Stimulated activated CD8-positive, alpha-beta memory T cell treated with anti-CD3 and anti-CD28 coated beads, Interleukin-4, amount 100 ng/mL, for 24 hours (primary cell): ENCODE data around the gene CFAP100.

Experiments used
- DNase-seq: peaks from one replicate; pipeline ENCODE4 v3.0.0-alpha.2; 2020; ENCODE audit warnings: low read depth

CFAP100 gene

DNA sequence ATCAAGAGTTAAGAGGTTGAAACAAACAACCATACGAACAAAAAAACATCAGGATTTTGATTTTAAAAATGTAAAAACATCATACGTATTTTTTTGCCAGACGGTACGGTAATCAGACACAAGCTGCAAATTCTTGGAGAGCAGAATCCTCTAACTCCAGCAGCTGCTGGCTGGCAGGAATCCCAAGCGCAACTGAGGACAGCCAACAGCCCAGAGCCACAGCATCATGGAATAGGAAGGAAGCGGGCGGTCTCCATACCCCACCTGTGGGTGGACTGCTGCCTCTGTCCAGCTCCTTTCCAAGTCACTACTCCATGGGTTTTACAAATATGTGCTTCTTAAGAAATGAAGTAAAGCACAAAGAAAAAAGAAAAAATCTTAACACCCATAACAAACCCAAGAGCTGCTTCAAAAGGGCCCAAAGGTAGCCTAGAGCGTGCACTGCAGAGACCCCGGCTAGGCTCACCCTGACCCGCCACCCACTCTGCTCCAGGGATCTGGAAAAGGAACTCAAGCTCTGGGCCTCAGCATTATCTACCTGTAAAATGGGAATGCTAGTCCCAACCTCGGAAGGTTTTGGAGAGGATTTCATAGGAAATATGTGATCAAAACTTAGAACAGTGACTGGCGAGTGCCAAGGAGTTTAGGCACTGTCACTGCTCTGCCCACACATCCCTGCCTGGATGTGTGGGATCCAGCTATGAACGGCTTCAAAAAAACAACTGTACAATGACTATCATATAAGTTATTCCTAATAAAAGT lies 47.6 kb downstream of the CFAP100 start:
- DNase-seq: no peak

- DNase-seq: no peak
These were observed 48.1 kb downstream of the CFAP100 start for GRCh38 chr3:126442856-126443242.

GRCh38 chr3:126445506-126445905 lies 50.8 kb downstream of the CFAP100 start:
- DNase-seq: no peak

DNA sequence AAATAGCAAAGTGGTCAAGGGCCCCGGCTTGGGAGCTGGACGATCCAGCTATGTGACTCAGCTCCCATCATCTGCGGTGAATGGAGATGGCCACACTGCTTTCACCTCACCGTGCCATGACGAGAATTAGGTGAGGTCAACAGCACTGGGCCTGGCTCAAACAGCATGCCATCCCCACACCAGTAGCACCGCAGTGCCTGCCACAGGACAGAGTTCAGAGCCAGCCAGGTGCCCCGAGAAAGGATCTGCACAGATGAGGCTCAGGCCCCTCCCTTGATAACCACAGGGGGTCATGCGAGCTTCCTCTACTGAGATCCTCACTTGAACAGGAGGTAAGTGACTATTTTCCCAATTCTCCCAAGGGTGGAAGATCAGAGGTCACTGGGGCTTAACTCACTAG lies 51.6 kb downstream of the CFAP100 start:
- DNase-seq: no peak

DNA sequence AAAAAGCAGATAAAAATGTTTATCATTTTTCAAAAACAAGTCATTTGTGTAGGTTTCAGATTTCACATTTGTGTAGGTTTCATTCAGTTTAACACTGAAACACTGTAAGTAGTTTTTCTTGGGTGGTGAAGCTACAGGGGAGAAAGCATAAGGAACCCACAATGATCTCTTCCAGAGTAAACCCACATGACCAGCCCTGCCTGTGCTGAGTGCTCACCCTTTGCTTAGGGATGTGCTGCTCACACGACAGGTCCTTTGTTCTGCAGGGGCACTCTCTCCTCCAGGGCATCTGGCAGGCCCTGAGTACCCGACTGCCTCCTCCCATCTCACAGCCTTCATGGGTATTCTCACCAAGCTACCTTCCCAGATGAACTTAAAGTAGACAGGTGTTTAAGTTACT lies 52.1 kb downstream of the CFAP100 start:
- DNase-seq: no peak

DNA sequence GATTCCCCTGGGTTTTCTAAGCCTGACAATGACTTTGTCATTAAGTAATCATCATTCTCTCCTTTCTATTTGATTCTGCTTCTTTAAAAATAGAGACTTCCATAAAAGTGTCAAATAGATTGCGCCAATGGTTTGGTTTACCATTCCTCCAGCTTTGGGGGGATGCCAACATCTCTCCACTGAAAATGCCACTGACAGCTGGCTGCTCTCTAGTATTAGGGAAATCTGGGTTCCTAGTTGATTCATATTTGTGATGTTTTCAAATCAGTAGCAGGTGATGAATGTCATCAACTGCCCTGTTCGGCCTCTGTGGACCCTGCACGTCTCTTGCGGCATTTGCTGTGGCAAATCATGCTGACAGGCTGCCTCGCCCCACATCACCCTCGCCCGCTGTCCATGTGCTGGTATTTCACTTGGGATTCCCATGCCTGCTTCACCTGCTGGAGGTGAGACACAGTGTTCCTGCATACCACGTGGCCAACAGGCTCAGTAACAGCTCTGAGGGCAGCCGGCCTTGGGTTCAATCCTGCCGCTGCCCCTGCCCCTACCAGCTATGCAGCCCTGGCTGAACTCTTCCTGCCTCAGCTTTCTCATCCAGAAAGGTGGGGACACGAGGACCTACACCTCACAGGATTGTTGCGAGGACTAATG lies 52.9 kb downstream of the CFAP100 start:
- no peak for DNase-seq

DNA sequence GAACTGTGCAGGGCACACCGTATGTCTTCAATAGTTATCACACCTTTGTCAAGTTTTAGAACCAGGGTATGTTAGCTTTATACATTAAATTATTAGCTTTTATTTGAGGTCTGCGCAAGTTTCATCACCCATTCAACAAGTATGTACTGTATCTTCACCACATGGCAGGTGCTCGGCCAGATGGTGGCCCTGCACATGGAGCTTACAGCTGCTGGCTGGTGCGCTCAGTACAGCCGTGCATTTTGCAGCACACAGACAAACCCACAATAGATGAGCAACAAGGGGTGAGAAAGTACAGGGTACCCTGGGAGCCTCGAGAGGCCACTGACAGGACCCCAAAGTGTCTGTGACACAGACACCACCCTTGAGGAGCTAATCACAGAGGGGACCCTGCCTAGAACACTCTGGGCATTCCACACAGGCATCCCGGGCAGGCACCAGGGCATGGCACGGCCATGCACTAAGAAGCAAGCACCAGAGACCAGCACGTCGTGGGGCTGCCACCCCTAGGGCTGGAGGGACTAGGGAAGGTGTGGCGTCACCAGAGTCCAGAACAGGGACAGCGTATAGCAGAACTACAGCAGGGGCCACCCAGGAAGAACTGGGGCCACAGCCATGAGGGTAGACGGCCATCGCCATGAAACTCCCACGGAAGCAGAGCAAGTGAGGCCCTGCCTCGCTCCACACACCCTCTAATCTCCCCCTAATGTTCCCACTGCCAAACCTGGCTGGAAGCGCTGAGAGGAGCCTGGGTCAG lies 53.6 kb downstream of the CFAP100 start:
- no peak for DNase-seq

DNA sequence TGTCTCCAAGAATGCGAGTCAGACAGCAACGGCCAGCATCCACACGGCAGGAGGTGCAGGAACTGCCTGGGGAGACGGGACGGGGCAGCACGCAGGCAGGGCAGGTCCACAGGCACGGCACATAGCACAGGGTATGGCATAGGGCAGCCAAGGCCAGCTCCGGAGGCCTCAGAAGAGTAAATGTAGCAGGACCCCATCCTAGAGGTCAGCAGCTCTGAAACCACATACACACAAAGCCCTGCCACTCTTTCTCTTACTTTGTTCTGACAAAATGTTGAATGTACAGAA lies 54.1 kb downstream of the CFAP100 start:
- no peak for DNase-seq

GRCh38 chr3:126449621-126450051 lies 54.9 kb downstream of the CFAP100 start:
- DNase-seq: no peak

DNA sequence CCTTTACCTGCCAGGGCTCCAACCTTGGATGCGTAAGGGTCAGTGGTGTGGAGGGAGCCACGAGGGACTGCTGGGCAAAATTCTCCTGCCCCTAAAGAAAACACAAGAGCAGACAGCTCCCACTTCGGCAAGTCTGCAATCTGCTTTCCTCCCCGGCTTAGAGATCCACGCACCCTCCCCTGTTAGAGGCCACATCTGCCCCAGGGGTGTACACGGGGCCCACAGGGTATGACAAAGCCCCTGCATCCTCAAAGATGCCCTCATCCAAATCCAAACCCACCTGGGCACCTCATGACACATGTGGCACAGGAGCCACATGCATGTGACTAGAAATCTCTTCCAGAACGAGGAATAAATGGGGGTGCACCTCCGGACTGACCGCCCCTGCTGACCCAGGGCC lies 55.5 kb downstream of the CFAP100 start:
- no peak for DNase-seq

GRCh38 chr3:126450744-126451143 lies 56.0 kb downstream of the CFAP100 start:
- no peak for DNase-seq

- DNase-seq: no peak
These were observed 56.8 kb downstream of the CFAP100 start for GRCh38 chr3:126451511-126451910.

GRCh38 chr3:126452213-126452612 lies 57.5 kb downstream of the CFAP100 start:
- DNase-seq: no peak

DNA sequence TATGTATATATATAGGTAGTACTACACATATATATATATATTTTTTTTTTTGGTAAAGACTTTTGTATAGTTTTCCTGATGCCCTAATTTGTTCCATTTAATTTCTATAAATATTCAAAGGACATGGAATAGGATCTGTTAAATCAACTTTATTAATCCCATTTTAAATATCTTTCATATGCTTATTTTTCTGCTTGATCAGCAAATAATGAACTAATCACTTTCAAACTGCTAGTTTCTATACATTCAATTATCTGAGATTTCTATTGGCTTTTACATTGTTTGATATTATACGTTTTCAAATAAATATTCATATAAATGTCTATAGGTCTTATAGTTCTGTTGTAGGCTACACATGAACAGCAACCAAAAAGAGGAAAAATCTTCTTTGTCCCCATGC lies 59.3 kb downstream of the CFAP100 start:
- DNase-seq: no peak

DNA sequence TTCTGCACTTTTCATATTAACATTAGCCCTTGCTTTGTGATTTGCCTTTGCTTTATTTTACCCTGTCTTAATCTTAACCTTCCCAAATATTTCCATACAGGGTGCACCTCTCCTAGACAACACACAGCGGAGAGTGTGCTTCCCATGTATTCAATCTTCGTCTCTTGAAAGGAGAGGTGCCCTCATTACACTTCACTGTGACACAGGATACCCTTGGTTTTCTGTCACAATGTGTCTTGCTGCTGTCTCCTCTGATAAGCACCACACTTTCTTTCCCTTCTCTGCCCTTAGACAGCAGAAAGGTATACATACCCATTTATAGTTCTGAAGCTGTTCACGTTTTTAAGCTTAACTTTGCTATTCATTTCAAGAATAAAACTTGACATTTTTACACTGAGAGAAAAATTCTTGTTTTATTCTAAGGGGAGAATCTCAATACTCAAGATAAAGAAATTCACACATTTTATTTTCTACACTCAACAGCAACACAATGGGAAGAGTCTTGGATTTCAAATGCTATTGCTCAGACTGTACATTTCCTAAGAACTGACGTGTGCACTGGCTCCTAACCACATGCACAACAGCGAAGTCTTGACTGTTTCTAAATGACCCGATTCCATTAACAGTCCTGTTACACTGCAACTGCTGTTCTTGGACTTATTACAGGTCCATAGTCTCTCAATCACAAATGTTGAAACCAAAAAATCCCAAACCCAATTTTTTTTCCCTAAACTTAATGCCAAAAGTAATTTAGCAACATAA lies 59.9 kb downstream of the CFAP100 start:
- DNase-seq: no peak

GRCh38 chr3:126456211-126456610 lies 61.5 kb downstream of the CFAP100 start:
- DNase-seq: no peak

GRCh38 chr3:126456766-126457388 lies 62.2 kb downstream of the CFAP100 start:
- DNase-seq: no peak

DNA sequence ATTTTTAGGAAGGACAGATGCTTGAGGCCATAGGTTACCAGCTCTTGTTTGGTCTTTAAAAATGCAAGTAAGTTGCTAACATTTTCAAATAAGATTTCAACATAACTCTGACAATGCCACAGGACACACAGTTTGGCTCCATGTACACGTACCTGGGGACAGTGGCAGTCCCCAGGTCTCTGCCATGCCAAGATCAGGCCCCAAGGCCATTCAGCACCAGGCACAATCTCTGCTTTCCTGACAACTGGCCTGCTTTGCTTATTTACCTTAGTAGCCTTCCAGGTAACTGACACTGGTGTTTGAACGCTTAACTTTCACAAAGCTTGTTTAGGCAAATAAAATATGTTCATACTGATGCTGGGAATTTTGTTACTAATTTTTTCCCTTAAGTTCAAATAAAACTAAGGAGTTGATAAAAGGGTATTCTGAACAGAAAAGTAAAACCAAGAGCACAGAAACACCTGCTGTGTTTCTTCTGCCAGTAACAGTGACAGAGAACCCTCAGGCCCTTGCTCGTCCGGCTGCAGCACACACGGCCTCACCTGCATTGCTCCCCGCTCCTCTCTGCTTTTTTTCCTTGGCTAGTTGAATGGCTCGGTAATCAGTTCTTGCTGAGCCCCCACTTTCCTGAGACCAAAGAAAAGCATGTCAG lies 64.5 kb downstream of the CFAP100 start:
- no peak for DNase-seq

GRCh38 chr3:126459763-126460127 lies 65.0 kb downstream of the CFAP100 start:
- DNase-seq: no peak

DNA sequence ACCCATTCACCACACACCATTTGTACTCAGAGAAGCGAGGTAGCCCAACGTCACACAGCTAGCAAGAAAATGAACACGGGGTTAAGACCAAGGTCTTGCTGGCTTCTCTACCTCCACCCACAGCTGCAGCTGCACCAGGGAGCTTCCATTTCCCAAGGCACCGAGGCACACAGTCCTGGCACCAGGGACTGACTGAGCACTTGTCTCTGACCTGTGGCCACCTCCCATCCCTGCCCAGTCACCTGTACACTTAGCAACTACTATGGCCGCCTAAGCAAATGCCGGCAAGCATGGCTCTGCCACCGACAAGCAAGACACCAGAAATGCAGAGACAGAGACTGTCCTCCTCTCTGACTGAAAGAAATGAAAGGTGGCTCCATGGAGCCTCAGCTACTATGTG lies 65.7 kb downstream of the CFAP100 start:
- no peak for DNase-seq

DNA sequence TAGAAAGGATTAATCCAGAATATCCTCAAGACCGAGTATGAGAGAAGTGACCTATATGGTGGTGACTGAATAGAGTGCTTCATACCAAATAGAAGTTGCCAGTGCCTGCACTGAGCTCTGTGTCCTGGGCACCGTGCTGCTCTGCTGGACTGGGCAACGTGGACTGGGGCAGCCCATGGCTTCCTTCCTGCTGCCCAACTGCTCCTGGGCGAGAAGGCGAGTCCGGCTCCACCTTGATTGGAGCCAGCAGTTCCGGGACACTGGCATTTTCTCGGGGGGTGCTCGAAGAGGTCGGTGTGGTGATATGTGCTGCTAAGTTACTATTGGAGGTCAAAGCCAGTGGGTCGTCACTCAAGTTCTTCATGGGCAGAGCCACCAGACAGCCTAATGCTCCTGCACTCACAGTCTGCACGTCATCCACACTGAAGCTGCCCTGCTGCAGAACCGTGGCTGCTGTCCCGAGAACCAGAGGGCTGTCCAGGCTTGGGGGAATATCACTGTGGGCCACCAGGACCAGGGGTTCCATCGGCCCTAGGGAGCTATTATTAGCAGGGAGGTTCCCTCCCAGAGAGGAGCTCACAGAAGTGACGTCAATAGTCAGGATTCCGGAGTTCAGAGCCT lies 66.9 kb downstream of the CFAP100 start:
- no peak for DNase-seq
